ENCODE measurements around the gene PM20D1.
"Not testable (repeated sequence)": the region's sequence is repeated elsewhere in the genome, so short reads cannot be mapped to it uniquely, and the experiment has no call there.

Gene PM20D1

GRCh38 chr1:205837382-205837970, 12.5 kb downstream of the PM20D1 start:
- no peak for DNase-seq

GRCh38 chr1:205834751-205835150, 15.2 kb downstream of the PM20D1 start:
- no peak for DNase-seq

- DNase-seq = no peak
These were observed 17.6 kb downstream of the PM20D1 start for GRCh38 chr1:205832326-205832751.

GRCh38 chr1:205827623-205828022, 22.3 kb downstream of the PM20D1 start:
- DNase-seq = peak; percentile 27

- DNase-seq = no peak
These were observed 22.9 kb downstream of the PM20D1 start for GRCh38 chr1:205826995-205827394.

GRCh38 chr1:205826016-205826806, 23.7 kb downstream of the PM20D1 start:
- DNase-seq = no peak

GRCh38 chr1:205824180-205824579, 25.8 kb downstream of the PM20D1 start:
- DNase-seq = no peak

GRCh38 chr1:205823260-205823659, 26.7 kb downstream of the PM20D1 start:
- not testable (repeated sequence) for DNase-seq

- no peak for DNase-seq
These were observed 27.5 kb downstream of the PM20D1 start for GRCh38 chr1:205822397-205822796.

GRCh38 chr1:205817988-205818387, 31.9 kb downstream of the PM20D1 start:
- DNase-seq = no peak

GRCh38 chr1:205817364-205817763, 32.6 kb downstream of the PM20D1 start:
- no peak for DNase-seq

GRCh38 chr1:205813755-205814058, 36.2 kb downstream of the PM20D1 start:
- no peak for DNase-seq

- DNase-seq = peak; percentile 92
These were observed 36.8 kb downstream of the PM20D1 start, which contains the start of gene SLC41A1 for GRCh38 chr1:205812878-205813754. SLC41A1 (minus strand) TSS chr1:205813198; CDS start chr1:205810441, 2,757 bp downstream.

- no peak for DNase-seq
These were observed 37.6 kb downstream of the PM20D1 start for GRCh38 chr1:205812271-205812877.

GRCh38 chr1:205811660-205812059, 38.3 kb downstream of the PM20D1 start:
- no peak for DNase-seq

GRCh38 chr1:205810448-205811157, 39.3 kb downstream of the PM20D1 start:
- no peak for DNase-seq

GRCh38 chr1:205809942-205810345, 40.0 kb downstream of the PM20D1 start:
- DNase-seq = no peak

- DNase-seq = no peak
These were observed 40.5 kb downstream of the PM20D1 start for GRCh38 chr1:205809469-205809868.

- no peak for DNase-seq
These were observed 44.7 kb downstream of the PM20D1 start for GRCh38 chr1:205805082-205805711.

- no peak for DNase-seq
These were observed 45.3 kb downstream of the PM20D1 start for GRCh38 chr1:205804605-205805004.

- DNase-seq = no peak
These were observed 45.9 kb downstream of the PM20D1 start for GRCh38 chr1:205803986-205804385.

GRCh38 chr1:205802060-205802459, 47.9 kb downstream of the PM20D1 start:
- no peak for DNase-seq
